ENCODE data around the gene IGSF10.

Gene IGSF10

DNA sequence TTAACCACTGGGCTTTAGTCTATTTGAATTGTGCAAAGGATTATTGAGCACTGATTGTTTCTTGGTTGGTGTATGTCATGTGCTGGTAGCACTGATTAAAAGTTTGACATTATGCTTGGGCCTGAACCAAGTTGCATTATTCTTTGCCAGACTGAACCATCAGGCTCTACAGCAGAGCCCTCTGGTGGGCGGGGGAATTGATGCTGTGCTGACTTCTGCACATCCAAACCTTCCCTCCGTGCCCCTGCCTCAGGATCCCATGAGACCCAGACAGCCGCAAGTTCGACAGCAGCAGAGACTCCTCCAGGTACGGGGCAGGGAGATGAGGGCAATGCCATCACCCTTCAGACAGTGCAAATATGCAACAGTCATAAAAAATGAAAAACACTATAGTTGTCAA is 47.9 kb downstream of the IGSF10 start:
- DNase-seq: no peak
